Endothelial cell of umbilical vein (primary cell): ENCODE data around the gene SCYL3. TPM values are rescaled to one million over a fixed set of nuclear protein-coding genes. Genes with fewer than 3 reads are reported as not detected.

ENCODE experiments used
- BruUV-seq: library from RNA; stranded (reverse); fragments of 400-500 nt; replicated peaks from 2 replicates; lab custom pipeline; 2021; lab: Mats Ljungman, UMichigan
- CTCF ChIA-PET: fragments of 300-600, 350-600 bp; sonication (Branson Sonifier 250); formaldehyde crosslinking; loops from one replicate; lab custom pipeline; 2021; ENCODE audit warnings: antibody characterized with exemption, inconsistent platforms; lab: Charles Lee
- POLR2A ChIA-PET: fragments of 300-600, 350-600 bp; sonication (Branson Sonifier 250); formaldehyde crosslinking; loops from one replicate; lab custom pipeline; 2021; ENCODE audit warnings: antibody characterized with exemption, inconsistent platforms; lab: Charles Lee
- DNase-seq: peaks from one replicate; pipeline ENCODE4 v3.0.0-alpha.2; 2011; ENCODE audit warnings: low read depth, low spot score
- FAIRE-seq: peaks from 2 replicates; lab custom pipeline; 2011; peaks lifted over from hg19 to GRCh38; lab: Jason Lieb, UNC
- H2AFZ ChIP-seq: 2 replicates; pipeline ENCODE4 v1.6.0; 2012; ENCODE audit warnings: low read depth, low read length, control low read depth, inconsistent platforms
- H3K27ac ChIP-seq: 2 replicates; pipeline ENCODE4 v1.5.1; 2011; ENCODE audit warnings: low read depth, mild to moderate bottlenecking, control low read depth, low read length, moderate library complexity; ENCODE audit not compliant: insufficient read depth
- H3K27me3 ChIP-seq, 2 experiments: 2 replicates each; pipeline versions ENCODE4 v1.6.0 to v1.6.1; 2011; ENCODE audit warnings: low read length in 2 of 2, mixed read lengths in 1 of 2; ENCODE audit not compliant: control insufficient read depth in 2 of 2, insufficient read depth in 2 of 2
- H3K36me3 ChIP-seq, 2 experiments: 2 replicates in 1 of 2; 3 replicates in 1 of 2; pipeline ENCODE4 v1.5.1; 2011; ENCODE audit warnings: low read length in 2 of 2, mild to moderate bottlenecking in 1 of 2, moderate library complexity in 1 of 2; ENCODE audit not compliant: control insufficient read depth in 2 of 2, insufficient read depth in 2 of 2; ENCODE audit errors: extremely low read depth in 1 of 2
- H3K4me1 ChIP-seq: 3 replicates; pipeline ENCODE4 v1.5.1; 2011; ENCODE audit warnings: mild to moderate bottlenecking, low read length; ENCODE audit not compliant: control insufficient read depth, insufficient read depth; ENCODE audit errors: extremely low read depth
- H3K4me2 ChIP-seq: 2 replicates; pipeline ENCODE4 v1.6.1; 2011; ENCODE audit warnings: low read length, control low read depth, mixed read lengths; ENCODE audit not compliant: insufficient read depth
- H3K4me3 ChIP-seq, 3 experiments: fragments of 200-600 bp in 1 of 3; sonication (generic), shearing (Covaris generic) in 1 of 3; replicated peaks in 1 of 3; 2 replicates each; pipeline ENCODE4 v1.5.1; 2011 to 2016; ENCODE audit warnings: control low read depth in 3 of 3, low read length in 3 of 3, mild to moderate bottlenecking in 2 of 3, inconsistent platforms in 1 of 3, low read depth in 1 of 3, moderate library complexity in 1 of 3; ENCODE audit not compliant: insufficient read depth in 1 of 3
- H3K79me2 ChIP-seq: 2 replicates; pipeline ENCODE4 v1.6.0; 2012; ENCODE audit warnings: low read length, inconsistent platforms; ENCODE audit not compliant: control insufficient read depth, insufficient read depth
- H3K9ac ChIP-seq: replicated peaks from 2 replicates; pipeline ENCODE3; 2011; ENCODE audit warnings: low read length, control low read depth; ENCODE audit not compliant: insufficient read depth; ENCODE audit errors: extremely low read depth
- H3K9me1 ChIP-seq: replicated peaks from 3 replicates; pipeline ENCODE4 v1.6.0; 2011; ENCODE audit warnings: mild to moderate bottlenecking, low read length; ENCODE audit not compliant: control insufficient read depth, insufficient read depth; ENCODE audit errors: extremely low read depth
- H3K9me3 ChIP-seq: replicated peaks from 2 replicates; pipeline ENCODE4 v1.5.1; 2012; ENCODE audit warnings: low read length, inconsistent platforms; ENCODE audit not compliant: control insufficient read depth, insufficient read depth
- H4K20me1 ChIP-seq: replicated peaks from 2 replicates; pipeline ENCODE3; 2011; ENCODE audit warnings: mild to moderate bottlenecking, low read length; ENCODE audit not compliant: control insufficient read depth, insufficient read depth; ENCODE audit errors: extremely low read depth
- EZH2 ChIP-seq: IDR thresholded peaks from 2 replicates; pipeline ENCODE4 v1.6.1; 2012; ENCODE audit warnings: borderline replicate concordance, low read depth, mild to moderate bottlenecking, moderate library complexity, low read length, inconsistent platforms; ENCODE audit not compliant: severe bottlenecking
- FOS ChIP-seq: IDR thresholded peaks from 2 replicates; pipeline ENCODE4 v1.6.1; 2011; ENCODE audit warnings: mild to moderate bottlenecking, low read length, moderate library complexity, borderline replicate concordance; ENCODE audit not compliant: insufficient read depth
- GATA2 ChIP-seq: IDR thresholded peaks from 2 replicates; pipeline ENCODE4 v1.7.0; 2011; ENCODE audit warnings: low read depth, mild to moderate bottlenecking, moderate library complexity, mixed read lengths, low read length; ENCODE audit not compliant: insufficient read length, insufficient read depth
- JUN ChIP-seq: IDR thresholded peaks from 2 replicates; pipeline ENCODE4 v1.6.1; 2011; ENCODE audit warnings: borderline replicate concordance, low read depth; ENCODE audit not compliant: insufficient read length, insufficient read depth
- MYC ChIP-seq: IDR thresholded peaks from one replicate; pipeline ENCODE4 v1.6.1; 2011; ENCODE audit warnings: mild to moderate bottlenecking, low read depth, low read length
- POLR2A ChIP-seq: IDR thresholded peaks from 2 replicates; pipeline ENCODE4 v1.6.1; 2012; ENCODE audit warnings: low read depth, mild to moderate bottlenecking, control low read depth, low read length
- POLR2AphosphoS5 ChIP-seq: IDR thresholded peaks from 2 replicates; pipeline ENCODE4 v1.6.1; 2012; ENCODE audit warnings: low read depth, mild to moderate bottlenecking, control low read depth, low read length, moderate library complexity; ENCODE audit not compliant: insufficient read depth
- dilution Hi-C: fragments of 300-500 bp; cut with MboI; formaldehyde crosslinking; loops from one replicate; pipeline ENCODE4 v1.15.0; 2019; ENCODE audit warnings: low sequenced_read_pairs; ENCODE audit not compliant: extremely low pct_ligation_motif_present
- intact Hi-C: fragments of 100-400 bp; cut with micrococcal nuclease; formaldehyde crosslinking; loops from one replicate; pipeline ENCODE4 v1.10.0; 2022
- polyA plus RNA-seq, 4 experiments: library from polyadenylated mRNA; depleted of rRNA in 3 of 4; stranded (reverse) in 3 of 4; unstranded in 1 of 4; fragments of >200 nt; gene quantifications; 2 replicates each; pipeline versions ENCODE4 v1.2.1 to v1.2.3, GENCODE V29; 2011 to 2012; ENCODE audit warnings: missing spikeins in 1 of 4
- total RNA-seq: library from RNA; stranded (reverse); gene quantifications from 2 replicates; pipeline ENCODE4 v1.2.3, GENCODE V29; 2021
- TF ChIP-seq, protein P1 (sequence below): IDR thresholded peaks from 2 replicates; pipeline ENCODE4 v1.6.1; 2011; ENCODE audit not compliant: insufficient read depth, insufficient read length
- TF ChIP-seq, protein P2 (sequence below), 2 donors: IDR thresholded peaks; 1 replicate in 1 of 2; 2 replicates in 1 of 2; pipeline ENCODE4 v1.5.1; 2011; ENCODE audit warnings: low read length in 2 of 2, mild to moderate bottlenecking in 2 of 2, moderate library complexity in 2 of 2, control low read depth in 1 of 2, inconsistent platforms in 1 of 2, low read depth in 1 of 2; ENCODE audit not compliant: insufficient read depth in 1 of 2; ENCODE audit errors: extremely low read depth in 1 of 2

SCYL3 gene
- total and polyA plus RNA-seq, 2 donors (not counting 3 experiments of a cell fraction or from before 2014, with no cell fraction given), result 3.3 to 6.2 TPM

DNA sequence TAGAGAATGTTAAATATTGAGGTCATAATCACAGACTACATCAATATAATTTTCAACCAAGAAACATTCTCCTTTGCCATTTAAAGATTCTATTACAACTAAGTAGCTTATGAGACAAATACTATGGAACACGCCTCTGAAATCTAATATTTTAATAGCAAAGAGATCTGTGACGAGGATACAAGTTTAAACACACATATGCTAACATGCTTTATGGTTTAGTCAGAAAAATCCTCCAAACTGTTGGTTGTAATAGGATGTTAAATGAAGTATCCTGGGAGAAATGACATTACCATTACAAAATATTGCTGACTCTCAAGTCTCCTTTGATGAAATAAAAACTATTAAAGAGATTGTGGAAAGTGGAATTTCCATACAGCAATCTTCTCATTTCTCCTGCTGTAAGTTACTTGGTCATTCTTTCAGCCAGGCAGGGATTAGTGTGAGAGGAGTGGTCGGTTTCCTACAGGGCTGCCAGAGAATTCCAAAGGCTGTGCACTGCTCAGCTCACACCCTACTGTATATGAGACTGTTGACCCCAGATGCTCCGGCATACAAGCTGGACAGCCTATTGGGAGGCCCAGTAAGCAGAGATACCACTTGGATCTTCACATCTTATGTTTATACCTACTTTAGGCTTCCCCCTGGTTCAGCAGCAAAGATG lies 26.6 kb downstream of the SCYL3 start:
- DNase-seq, result no peak
- Histone ChIP-seq H3K4me1 (no peaks in the 10 kb centered on the region), H4K20me1 (no peaks in the 10 kb centered on the region), H3K79me2 (no peaks in the 10 kb centered on the region), H3K36me3 (peaks cover 12 to 17% of the 10 kb centered on the region in 2 experiments), H3K27me3 (no peaks in the 10 kb centered on the region), H3K9ac (no peak overlapping the region), H3K27ac (no peak overlapping the region), H3K4me2 (no peak overlapping the region), H3K9me1 (no peaks in the 10 kb centered on the region), H3K4me3 (no peak overlapping the region), H2AFZ (no peak overlapping the region), H3K9me3 (no peaks in the 10 kb centered on the region)
- dilution Hi-C loops, result no loop called here
- no peak for FAIRE-seq
- ChIA-PET CTCF (no interaction called here), POLR2A (no interaction called here)
- BruUV-seq, result no TSS peak
- intact Hi-C loops, result no loop called here
- TF ChIP-seq, protein P1, sequence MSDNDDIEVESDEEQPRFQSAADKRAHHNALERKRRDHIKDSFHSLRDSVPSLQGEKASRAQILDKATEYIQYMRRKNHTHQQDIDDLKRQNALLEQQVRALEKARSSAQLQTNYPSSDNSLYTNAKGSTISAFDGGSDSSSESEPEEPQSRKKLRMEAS, result no peak
- TF ChIP-seq FOS (no peak), GATA2 (no peak), JUN (no peak), POLR2A (no peak), POLR2AphosphoS5 (no peak), MYC (no peak), EZH2 (no peak)
- TF ChIP-seq, protein P2, sequence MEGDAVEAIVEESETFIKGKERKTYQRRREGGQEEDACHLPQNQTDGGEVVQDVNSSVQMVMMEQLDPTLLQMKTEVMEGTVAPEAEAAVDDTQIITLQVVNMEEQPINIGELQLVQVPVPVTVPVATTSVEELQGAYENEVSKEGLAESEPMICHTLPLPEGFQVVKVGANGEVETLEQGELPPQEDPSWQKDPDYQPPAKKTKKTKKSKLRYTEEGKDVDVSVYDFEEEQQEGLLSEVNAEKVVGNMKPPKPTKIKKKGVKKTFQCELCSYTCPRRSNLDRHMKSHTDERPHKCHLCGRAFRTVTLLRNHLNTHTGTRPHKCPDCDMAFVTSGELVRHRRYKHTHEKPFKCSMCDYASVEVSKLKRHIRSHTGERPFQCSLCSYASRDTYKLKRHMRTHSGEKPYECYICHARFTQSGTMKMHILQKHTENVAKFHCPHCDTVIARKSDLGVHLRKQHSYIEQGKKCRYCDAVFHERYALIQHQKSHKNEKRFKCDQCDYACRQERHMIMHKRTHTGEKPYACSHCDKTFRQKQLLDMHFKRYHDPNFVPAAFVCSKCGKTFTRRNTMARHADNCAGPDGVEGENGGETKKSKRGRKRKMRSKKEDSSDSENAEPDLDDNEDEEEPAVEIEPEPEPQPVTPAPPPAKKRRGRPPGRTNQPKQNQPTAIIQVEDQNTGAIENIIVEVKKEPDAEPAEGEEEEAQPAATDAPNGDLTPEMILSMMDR (IDR thresholded peaks at IDR 0.05; ENCODE audit: extremely low read depth in 1 of 2, insufficient read depth in 1 of 2, low read depth in 1 of 2, low read length in 2 of 2), result no peak
